K562 (cell line): Measurements from ENCODE around the gene SP6. TPM values are rescaled to one million over a fixed set of nuclear protein-coding genes. Genes with fewer than 3 reads are reported as not detected.
A peak's percentile ranks its signal among the peaks of the same experiment; 100 is the strongest.

Experiments
- EP400 ChIP-seq: fragments of 450-650 bp; IDR thresholded peaks from 2 replicates; pipeline ENCODE4 v1.6.1; 2017; ENCODE audit warnings: antibody characterized with exemption, mild to moderate bottlenecking, moderate library complexity
- FOS ChIP-seq: IDR thresholded peaks from 3 replicates; pipeline ENCODE4 v1.6.1; 2011; ENCODE audit not compliant: insufficient read length; ENCODE audit errors: extremely low read depth
- FOXJ3 ChIP-seq: sonication (generic); formaldehyde crosslinking; IDR thresholded peaks from 2 replicates; pipeline ENCODE4 v1.4.0; 2020; ENCODE audit warnings: mild to moderate bottlenecking, missing genetic modification reagents
- HMG20A ChIP-seq: fragments of 450-650 bp; formaldehyde crosslinking; conservative IDR thresholded peaks from 2 replicates; pipeline ENCODE4 v1.4.0; 2020; ENCODE audit warnings: mild to moderate bottlenecking, mixed read lengths
- ID3 ChIP-seq, 2 experiments: fragments of 250-450 bp in 1 of 2; fragments of 450-650 bp in 1 of 2; sonication (Bioruptor Pico) in 1 of 2; IDR thresholded peaks; 2 replicates each; pipeline versions ENCODE4 v1.6.1 to v1.8.0; 2016 to 2021; ENCODE audit warnings: mild to moderate bottlenecking in 2 of 2, moderate library complexity in 2 of 2, missing compliant biosample characterization in 1 of 2, missing genetic modification characterization in 1 of 2
- KLF16 ChIP-seq: IDR thresholded peaks from 2 replicates; pipeline ENCODE4 v1.6.1; 2016; ENCODE audit warnings: antibody characterized with exemption
- NR0B1 ChIP-seq: fragments of 450-650 bp; IDR thresholded peaks from one replicate; pipeline ENCODE4 v1.6.1; 2018; ENCODE audit warnings: mild to moderate bottlenecking, moderate library complexity; ENCODE audit not compliant: partially characterized antibody
- RERE ChIP-seq: sonication (generic); formaldehyde crosslinking; IDR thresholded peaks from 2 replicates; pipeline ENCODE4 v1.8.0; 2023; ENCODE audit warnings: missing genetic modification reagents, mild to moderate bottlenecking, borderline replicate concordance
- SREBF2 ChIP-seq: sonication (generic); formaldehyde crosslinking; IDR thresholded peaks from 2 replicates; pipeline ENCODE4 v1.4.0; 2020; ENCODE audit warnings: mild to moderate bottlenecking, missing genetic modification reagents
- THRB ChIP-seq: fragments of 450-650 bp; formaldehyde crosslinking; conservative IDR thresholded peaks from 2 replicates; pipeline ENCODE4 v1.4.0; 2022; ENCODE audit warnings: mild to moderate bottlenecking, missing genetic modification characterization
- ZBTB33 ChIP-seq: sonication (generic); formaldehyde crosslinking; IDR thresholded peaks from 2 replicates; pipeline ENCODE4 v1.8.1; 2023; ENCODE audit warnings: mild to moderate bottlenecking, missing genetic modification reagents
- ZC3H4 ChIP-seq: sonication (generic); formaldehyde crosslinking; IDR thresholded peaks from 2 replicates; pipeline ENCODE4 v1.9.0; 2021; ENCODE audit warnings: missing genetic modification reagents, borderline replicate concordance
- ZFP91 ChIP-seq: sonication (generic); formaldehyde crosslinking; IDR thresholded peaks from 2 replicates; pipeline ENCODE4 v1.8.0; 2022; ENCODE audit warnings: mild to moderate bottlenecking, missing genetic modification reagents
- ZNF24 ChIP-seq: fragments of 450-650 bp; IDR thresholded peaks from 2 replicates; pipeline ENCODE4 v1.6.1; 2016
- ZNF561 ChIP-seq: fragments of 450-650 bp; formaldehyde crosslinking; conservative IDR thresholded peaks from 2 replicates; pipeline ENCODE4 v1.4.0; 2020; ENCODE audit warnings: mild to moderate bottlenecking, moderate library complexity
- polyA plus RNA-seq, 8 experiments: library from polyadenylated mRNA; depleted of rRNA in 4 of 8; stranded (reverse) in 5 of 8; unstranded in 3 of 8; fragments of >200 nt; fragmentation: Nextera tagmentation in 2 of 8; fragmentation: Illumina TruSeq in 1 of 8; extraction: Ambion mirVana in 2 of 8; extraction: Trizol in 1 of 8; gene quantifications; 2 replicates each; pipeline versions ENCODE4 v1.2.1 to v1.2.3, GENCODE V29; 2011 to 2014; ENCODE audit warnings: inconsistent platforms in 1 of 8, missing spikeins in 1 of 8
- total RNA-seq, 7 experiments: library from RNA; depleted of rRNA in 6 of 7; stranded (reverse); fragments of >200 nt in 6 of 7; fragmentation: Illumina TruSeq in 2 of 7; extraction: Trizol in 2 of 7; gene quantifications; 2 replicates each; pipeline versions ENCODE4 v1.2.1 to v1.2.3, GENCODE V29; 2011 to 2021; ENCODE audit warnings: low replicate concordance in 1 of 7

SP6 gene
- total and polyA plus RNA-seq, 9 of the 15 experiments (the other 6 are each of a cell fraction or from before 2014, with no cell fraction given) = 0.11 to 7.9 (median 2.2) TPM

- no peak for TF ChIP-seq NR0B1
- TF ChIP-seq EP400 = peak; percentile 83
- TF ChIP-seq THRB (CRISPR knock-in tag) = 0 out of 2 replicates have a peak, but pooled peaks have one; percentile 57
- no peak for TF ChIP-seq ZNF561 (CRISPR knock-in tag)
- peak; percentile 73 for TF ChIP-seq ZBTB33 (CRISPR knock-in tag)
- no peak for TF ChIP-seq ZC3H4 (CRISPR knock-in tag)
- TF ChIP-seq ZFP91 (CRISPR knock-in tag) = no peak
- no peak for TF ChIP-seq SREBF2
- no peak for TF ChIP-seq HMG20A (CRISPR knock-in tag)
- peak; percentile 83 for TF ChIP-seq ZNF24
- no peak for TF ChIP-seq FOXJ3 (CRISPR knock-in tag)
- TF ChIP-seq RERE (CRISPR knock-in tag) = no peak
- TF ChIP-seq FOS = peak; percentile 19
- no peak for TF ChIP-seq ID3 (CRISPR knock-in tag; IDR thresholded peaks at IDR 0.05)
- TF ChIP-seq ID3 (tag; IDR thresholded peaks at IDR 0.05) = peak; percentile 92
- TF ChIP-seq KLF16 = peak; percentile 98
Observed at GRCh38 chr17:47866941-47867340, 16.0 kb upstream of the SP6 start (continued).
